B cell (primary cell): ENCODE measurements around the gene HLA-DQA1. TPM values are rescaled to one million over a fixed set of nuclear protein-coding genes. Genes with fewer than 3 reads are reported as not detected.
A peak's percentile ranks its signal among the peaks of the same experiment; 100 is the strongest.

Experiments used
- ATAC-seq: fragments of 200-7000 bp; cut with Tn5 transposase; one replicate; pipeline ENCODE4 v1.10.0; 2021; ENCODE audit warnings: low read depth, mild to moderate bottlenecking, moderate number of reproducible peaks, moderate library complexity
- CTCF ChIA-PET: fragments of 350-600 bp; sonication (Branson Sonifier 250); formaldehyde crosslinking; loops from one replicate; lab custom pipeline; 2021; ENCODE audit warnings: antibody characterized with exemption, inconsistent platforms; lab: Charles Lee
- POLR2A ChIA-PET: fragments of 350-600 bp; sonication (Branson Sonifier 250); formaldehyde crosslinking; loops from one replicate; lab custom pipeline; 2021; ENCODE audit warnings: antibody characterized with exemption; lab: Charles Lee
- DNase-seq: peaks from one replicate; pipeline ENCODE4 v3.0.0; 2013
- H2AFZ ChIP-seq: 2 replicates; pipeline ENCODE4 v1.6.1; 2012; ENCODE audit warnings: mild to moderate bottlenecking, low read depth, low read length; ENCODE audit not compliant: insufficient read depth, poor library complexity, severe bottlenecking
- H3K27ac ChIP-seq, 2 donors: 1 replicate in 1 of 2; 2 replicates in 1 of 2; pipeline ENCODE4 v1.5.1; 2012 to 2013; ENCODE audit warnings: low read length in 2 of 2, mild to moderate bottlenecking in 2 of 2, moderate library complexity in 1 of 2
- H3K27me3 ChIP-seq, 4 experiments: fragments of 200-600 bp in 1 of 4; sonication (generic) in 1 of 4; replicated peaks in 1 of 4; 1 replicate in 2 of 4; 2 replicates in 2 of 4; pipeline versions ENCODE4 v1.6.1 to v1.7.0; 2013 to 2016; ENCODE audit warnings: low read length in 3 of 4, mild to moderate bottlenecking in 2 of 4, mixed read lengths in 1 of 4, moderate library complexity in 1 of 4; ENCODE audit not compliant: insufficient read depth in 4 of 4, control insufficient read depth in 3 of 4; ENCODE audit errors: control extremely low read depth in 1 of 4
- H3K36me3 ChIP-seq, 2 experiments: replicated peaks in 1 of 2; 1 replicate in 1 of 2; 2 replicates in 1 of 2; pipeline versions ENCODE4 v1.6.1 to v1.7.1; 2013; ENCODE audit warnings: low read length in 1 of 2; ENCODE audit not compliant: insufficient read depth in 2 of 2, control insufficient read depth in 1 of 2; ENCODE audit errors: control extremely low read depth in 1 of 2, extremely low read depth in 1 of 2
- H3K4me1 ChIP-seq, 2 donors: fragments of 200-600 bp in 1 of 2; sonication (generic) in 1 of 2; 1 replicate in 1 of 2; 2 replicates in 1 of 2; pipeline versions ENCODE4 v1.5.1 to v1.6.1; 2013 to 2017; ENCODE audit warnings: low read length in 2 of 2; ENCODE audit not compliant: control insufficient read depth in 2 of 2, insufficient read depth in 2 of 2
- H3K4me2 ChIP-seq: replicated peaks from 2 replicates; pipeline ENCODE3; 2012; ENCODE audit warnings: mild to moderate bottlenecking, low read depth, low read length; ENCODE audit not compliant: poor library complexity, severe bottlenecking
- H3K4me3 ChIP-seq, 5 experiments: fragments of 200-600 bp in 1 of 5; sonication (generic) in 1 of 5; 1 replicate in 3 of 5; 2 replicates in 2 of 5; pipeline versions ENCODE4 v1.5.1 to v1.7.0; 2011 to 2016; ENCODE audit warnings: low read length in 4 of 5, mild to moderate bottlenecking in 4 of 5, low read depth in 2 of 5, control low read depth in 1 of 5, moderate library complexity in 1 of 5; ENCODE audit not compliant: insufficient read depth in 1 of 5; ENCODE audit errors: control extremely low read depth in 1 of 5, extremely low read depth in 1 of 5
- H3K79me2 ChIP-seq: fragments of 200-600 bp; sonication (generic); one replicate; pipeline ENCODE4 v1.6.0; 2016; ENCODE audit warnings: low read length; ENCODE audit not compliant: control insufficient read depth, insufficient read depth
- H3K9ac ChIP-seq: fragments of 200-600 bp; sonication (generic); 2 replicates; pipeline ENCODE4 v1.6.1; 2017; ENCODE audit warnings: mild to moderate bottlenecking, low read length, moderate library complexity
- H3K9me3 ChIP-seq, 3 donors: one replicate each; pipeline versions ENCODE4 v1.6.1 to v1.7.1; 2013; ENCODE audit warnings: low read length in 2 of 3; ENCODE audit not compliant: control insufficient read depth in 2 of 3, insufficient read depth in 1 of 3; ENCODE audit errors: control extremely low read depth in 1 of 3
- H4K20me1 ChIP-seq: 2 replicates; pipeline ENCODE4 v1.6.0; 2012; ENCODE audit warnings: mild to moderate bottlenecking, low read length; ENCODE audit not compliant: insufficient read depth, control insufficient read depth, poor library complexity, severe bottlenecking
- H3K27ac Mint-ChIP-seq: one replicate; pipeline ENCODE4 v1.8.0; 2021; ENCODE audit warnings: mixed read lengths
- H3K27me3 Mint-ChIP-seq: one replicate; pipeline ENCODE4 v1.8.0; 2021; ENCODE audit warnings: mixed read lengths
- H3K4me1 Mint-ChIP-seq: one replicate; pipeline ENCODE4 v1.8.0; 2021; ENCODE audit warnings: mixed read lengths
- H3K4me3 Mint-ChIP-seq: one replicate; pipeline ENCODE4 v1.8.0; 2021; ENCODE audit warnings: mixed read lengths
- H3K9me3 Mint-ChIP-seq: one replicate; pipeline ENCODE4 v1.8.0; 2022; ENCODE audit warnings: mixed read lengths; ENCODE audit not compliant: insufficient read depth
- EZH2 ChIP-seq: IDR thresholded peaks from 2 replicates; pipeline ENCODE4 v1.6.1; 2012; ENCODE audit warnings: borderline replicate concordance, low read depth, mild to moderate bottlenecking, moderate library complexity, low read length; ENCODE audit not compliant: insufficient read depth, poor library complexity, severe bottlenecking
- WGBS: methylation state at CpG from one replicate; pipeline ENCODE4 v1.1.5; 2013; ENCODE audit warnings: missing lambda C conversion rate; ENCODE audit not compliant: insufficient coverage; 5-methylcytosine and 5-hydroxymethylcytosine counted together
- intact Hi-C: fragments of 100-400 bp; cut with micrococcal nuclease; formaldehyde crosslinking; loops from one replicate; pipeline ENCODE4 v1.10.0; 2022
- polyA plus RNA-seq: library from polyadenylated mRNA; depleted of rRNA; stranded (reverse); fragments of >200 nt; gene quantifications from 2 replicates; pipeline ENCODE4 v1.2.3, GENCODE V29; 2012
- total RNA-seq, 2 donors: library from RNA; stranded (reverse); fragments of 120-200 nt in 1 of 2; gene quantifications; 1 replicate in 1 of 2; 2 replicates in 1 of 2; pipeline versions ENCODE4 v1.2.3 to v1.2.4, GENCODE V29; 2013 to 2022
- TF ChIP-seq, protein P1 (sequence below): fragments of 200-600 bp; IDR thresholded peaks from one replicate; pipeline ENCODE4 v1.8.0; 2022; ENCODE audit warnings: antibody characterized with exemption, mild to moderate bottlenecking

HLA-DQA1 gene
- total and polyA plus RNA-seq, 2 donors (not counting 1 experiment from before 2014, with no cell fraction given) = 486 to 489 TPM

DNA sequence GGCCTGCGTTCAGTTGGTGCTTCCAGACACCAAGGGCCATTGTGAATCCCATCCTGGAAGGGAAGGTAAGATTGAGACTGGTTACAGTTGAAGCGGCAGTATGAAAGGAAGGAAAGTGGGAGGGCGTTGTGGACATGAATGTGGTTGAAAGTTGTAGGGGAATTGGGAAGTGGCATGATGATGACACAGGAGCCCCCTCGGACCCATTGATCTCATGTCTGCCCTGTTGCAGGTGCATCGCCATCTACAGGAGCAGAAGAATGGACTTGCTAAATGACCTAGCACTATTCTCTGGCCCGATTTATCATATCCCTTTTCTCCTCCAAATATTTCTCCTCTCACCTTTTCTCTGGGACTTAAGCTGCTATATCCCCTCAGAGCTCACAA is 5.5 kb downstream of the HLA-DQA1 start:
- H3K79me2 ChIP-seq = peaks cover 26% of the 10 kb centered on the region
- no peak overlapping the region for H3K9ac ChIP-seq
- ChIA-PET CTCF (interaction anchor here (0.9 kb wide), 1 partner anchor 48 kb away, joined by 3 read pairs; no protein-coding TSS in a partner anchor), POLR2A (interaction anchor here (0.6 to 2.7 kb wide), 4 partner anchors 18 to 520 kb away, joined by 3 to 10 read pairs (median 4); no protein-coding TSS in a partner anchor)
- H3K36me3 ChIP-seq = peaks cover 0 to 6% of the 10 kb centered on the region in 2 experiments
- intact Hi-C loops = no loop called here
- Mint-ChIP-seq H3K4me1 (peaks cover 62% of the 10 kb centered on the region), H3K27ac (peak overlapping the region; percentile 85), H3K9me3 (peaks cover 2% of the 10 kb centered on the region), H3K27me3 (no peaks in the 10 kb centered on the region), H3K4me3 (peak overlapping the region; percentile 99)
- ATAC-seq = no peak
- WGBS = 0% methylated on average over 1 of the region's 6 CpGs
- H3K27me3 ChIP-seq = no peaks in the 10 kb centered on the region
- H3K4me2 ChIP-seq = peak overlapping the region; percentile 80
- DNase-seq = peak; percentile 28
- no peaks in the 10 kb centered on the region for H3K9me3 ChIP-seq
- no peaks in the 10 kb centered on the region for H4K20me1 ChIP-seq
- no peak for TF ChIP-seq EZH2
- TF ChIP-seq, protein P1, sequence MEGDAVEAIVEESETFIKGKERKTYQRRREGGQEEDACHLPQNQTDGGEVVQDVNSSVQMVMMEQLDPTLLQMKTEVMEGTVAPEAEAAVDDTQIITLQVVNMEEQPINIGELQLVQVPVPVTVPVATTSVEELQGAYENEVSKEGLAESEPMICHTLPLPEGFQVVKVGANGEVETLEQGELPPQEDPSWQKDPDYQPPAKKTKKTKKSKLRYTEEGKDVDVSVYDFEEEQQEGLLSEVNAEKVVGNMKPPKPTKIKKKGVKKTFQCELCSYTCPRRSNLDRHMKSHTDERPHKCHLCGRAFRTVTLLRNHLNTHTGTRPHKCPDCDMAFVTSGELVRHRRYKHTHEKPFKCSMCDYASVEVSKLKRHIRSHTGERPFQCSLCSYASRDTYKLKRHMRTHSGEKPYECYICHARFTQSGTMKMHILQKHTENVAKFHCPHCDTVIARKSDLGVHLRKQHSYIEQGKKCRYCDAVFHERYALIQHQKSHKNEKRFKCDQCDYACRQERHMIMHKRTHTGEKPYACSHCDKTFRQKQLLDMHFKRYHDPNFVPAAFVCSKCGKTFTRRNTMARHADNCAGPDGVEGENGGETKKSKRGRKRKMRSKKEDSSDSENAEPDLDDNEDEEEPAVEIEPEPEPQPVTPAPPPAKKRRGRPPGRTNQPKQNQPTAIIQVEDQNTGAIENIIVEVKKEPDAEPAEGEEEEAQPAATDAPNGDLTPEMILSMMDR = no peak
- peak overlapping the region in 1 of 2 donors; percentile 23 for H3K27ac ChIP-seq
- peaks cover 5 to 14% of the 10 kb centered on the region in 2 donors for H3K4me1 ChIP-seq
- no peak overlapping the region for H2AFZ ChIP-seq
- peak overlapping the region in 1 of 5 experiments; percentile 9 for H3K4me3 ChIP-seq

DNA sequence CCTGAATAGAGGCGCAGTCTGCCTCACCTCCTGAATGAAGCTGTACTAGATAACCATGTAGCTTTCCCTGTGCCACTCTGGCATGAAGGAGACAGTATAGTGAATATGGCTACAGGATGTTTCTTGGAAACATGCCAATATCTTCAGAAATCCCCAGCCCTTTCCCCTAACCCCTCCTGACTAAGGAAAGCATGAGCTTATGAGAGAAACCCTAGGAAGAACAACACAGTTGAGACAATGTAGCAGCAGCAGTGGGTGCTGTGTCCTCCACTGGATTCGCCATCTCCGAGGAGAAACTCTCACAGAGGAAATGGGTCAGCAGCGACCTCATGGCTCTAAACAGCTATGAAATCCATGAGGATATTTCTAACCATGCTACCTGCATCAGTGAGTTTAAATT is 6.7 kb downstream of the HLA-DQA1 start:
- Histone ChIP-seq H2AFZ (no peak overlapping the region), H3K4me3 (no peak overlapping the region), H3K27me3 (no peaks in the 10 kb centered on the region), H3K9me3 (no peaks in the 10 kb centered on the region), H3K9ac (no peak overlapping the region), H3K36me3 (peaks cover 0 to 6% of the 10 kb centered on the region in 2 experiments), H3K27ac (no peak overlapping the region), H3K4me2 (no peak overlapping the region), H3K79me2 (peaks cover 20% of the 10 kb centered on the region), H4K20me1 (no peaks in the 10 kb centered on the region), H3K4me1 (peaks cover 5 to 14% of the 10 kb centered on the region in 2 donors)
- H3K27me3 Mint-ChIP-seq = no peaks in the 10 kb centered on the region
- ChIA-PET CTCF (interaction anchor here (0.7 to 1.2 kb wide), 5 partner anchors 22 to 224 kb away, joined by 3 to 4 read pairs (median 3); no protein-coding TSS in a partner anchor), POLR2A (interaction anchor here (0.8 to 2.7 kb wide), 5 partner anchors 9 to 102 kb away, joined by 3 to 10 read pairs (median 4); no protein-coding TSS in a partner anchor)
- TF ChIP-seq EZH2 = no peak
- TF ChIP-seq, protein P1 = no peak
- H3K4me3 Mint-ChIP-seq = peak overlapping the region; percentile 16
- H3K9me3 Mint-ChIP-seq = peaks cover 2% of the 10 kb centered on the region
- peaks cover 61% of the 10 kb centered on the region for H3K4me1 Mint-ChIP-seq
- intact Hi-C loops = no loop called here
- WGBS = 100% methylated on average over 1 of the region's 4 CpGs
- DNase-seq (peak; percentile 11), ATAC-seq (no peak)
- peak overlapping the region; percentile 71 for H3K27ac Mint-ChIP-seq
